ENCODE results near the gene JARID2. TPM values are rescaled to one million over a fixed set of nuclear protein-coding genes. Genes with fewer than 3 reads are reported as not detected.
A peak's percentile ranks its signal among the peaks of the same experiment; 100 is the strongest.

Gene JARID2
- total and polyA plus RNA-seq, 2 of the 4 experiments (the other 2 are of a cell fraction): 9.6 to 12.9 TPM

- Histone ChIP-seq H2AK9ac (replicated peaks; ENCODE audit: low read depth, low read length, poor library complexity) (peak overlapping the region; percentile 26), H3K18ac (ENCODE audit: low read depth, low read length) (peak overlapping the region; percentile 97), H3K14ac (replicated peaks; ENCODE audit: low read depth, low read length) (peak overlapping the region; percentile 69), H3K79me1 (ENCODE audit: low read depth in 1 of 2, low read length in 2 of 2) (peaks cover 30 to 80% of the 10 kb centered on the region in 2 experiments), H2BK15ac (ENCODE audit: low read depth, low read length) (no peak overlapping the region; the same call in 2 of the 3 replicates), H3K9ac (ENCODE audit: low read depth, low read length) (peak overlapping the region; percentile 7; the same call in 1 of the 2 replicates), H3K36me3 (ENCODE audit: control insufficient read depth, insufficient read depth, low read length) (peaks cover 10% of the 10 kb centered on the region), H2BK20ac (ENCODE audit: low read depth, low read length) (peak overlapping the region; percentile 86; the same call in 1 of the 2 replicates), H3K27ac (ENCODE audit: insufficient read depth, low read length) (peak overlapping the region; percentile 95), H3K4me1 (ENCODE audit: control insufficient read depth, insufficient read depth, low read length) (peaks cover 33% of the 10 kb centered on the region), H2BK120ac (ENCODE audit: low read depth, low read length) (peak overlapping the region; percentile 73; the same call in 1 of the 2 replicates), H2AK5ac (ENCODE audit: low read depth, low read length) (peak overlapping the region; percentile 89), H2AFZ (replicated peaks; ENCODE audit: low read length, poor library complexity) (peak overlapping the region; percentile 37), H3K4ac (ENCODE audit: low read depth, low read length) (peak overlapping the region; percentile 87), H2BK5ac (ENCODE audit: low read depth, low read length, poor library complexity, severe bottlenecking) (peak overlapping the region; percentile 85), H4K20me1 (ENCODE audit: insufficient read depth, low read length) (peaks cover 26% of the 10 kb centered on the region), H3K56ac (ENCODE audit: extremely low read depth, insufficient read depth, low read length) (peak overlapping the region; percentile 7; the same call in 1 of the 2 replicates), H4K5ac (ENCODE audit: low read depth, low read length) (peak overlapping the region; percentile 93), H4K8ac (ENCODE audit: low read depth in 2 of 2, low read length in 2 of 2) (peak overlapping the region in 1 of 2 experiments; percentile 64; a peak in 2 of 4 replicates), H3K23ac (ENCODE audit: low read depth, low read length) (peak overlapping the region; percentile 58; the same call in 1 of the 2 replicates), H3K9me1 (ENCODE audit: insufficient read depth, low read length) (peaks cover 32% of the 10 kb centered on the region), H3K27me3 (ENCODE audit: control insufficient read depth, insufficient read depth, low read length) (no peaks in the 10 kb centered on the region), H4K91ac (ENCODE audit: insufficient read depth, low read depth, low read length) (peak overlapping the region; percentile 71), H3K4me2 (ENCODE audit: low read depth, low read length) (peak overlapping the region; percentile 80), H3K9me3 (ENCODE audit: control insufficient read depth, insufficient read depth, low read length) (no peaks in the 10 kb centered on the region), H3K4me3 (ENCODE audit: insufficient read depth, low read depth, low read length) (no peak overlapping the region)
- intact Hi-C loops (cut with micrococcal nuclease): loop anchor here (10.0 kb wide), 1 partner anchor 412 kb away; no protein-coding TSS in a partner anchor
- dilution Hi-C loops (cut with HindIII; ENCODE audit: low sequenced_read_pairs, unreplicated experiment): no loop called here
- CTCF ChIA-PET: interaction anchor here (0.7 kb wide), 2 partner anchors 894 to 1610 kb away, joined by 4 to 6 read pairs; no protein-coding TSS in a partner anchor
- POLR2A ChIA-PET (ENCODE audit: unreplicated experiment): no interaction called here
- DNase-seq: peak; percentile 88
- BruUV-seq (replicated peaks): no TSS peak
- in situ Hi-C loops (cut with MboI; ENCODE audit: low sequenced_read_pairs): no loop called here
- whole genome bisulfite sequencing, 2 experiments (ENCODE audit: extremely low coverage in 2 of 2, insufficient read length in 1 of 2): no CpG with 5 or more reads among the region's 7 CpGs
- peak; percentile 82 for ATAC-seq (ENCODE audit: low read depth)
- TF ChIP-seq BHLHE40 (IDR thresholded peaks at IDR 0.05; ENCODE audit: low read depth, low read length): no peak
- peak; percentile 45 for TF ChIP-seq CEBPB (IDR thresholded peaks at IDR 0.05; ENCODE audit: low read depth, low read length)
- no peak for TF ChIP-seq MAFK (IDR thresholded peaks at IDR 0.05; ENCODE audit: low read depth, low read length)
Observed at GRCh38 chr6:15476631-15477380, 230.9 kb downstream of the JARID2 start.
